Fibroblast of the aortic adventitia (primary cell): ENCODE results near the gene EFCAB12. TPM values are rescaled to one million over a fixed set of nuclear protein-coding genes. Genes with fewer than 3 reads are reported as not detected.

Experiments used
- DNase-seq: peaks from one replicate; pipeline ENCODE4 v3.0.0-alpha.2; 2010; ENCODE audit warnings: low read depth
- H3K4me3 ChIP-seq: 2 replicates; pipeline ENCODE4 v1.5.1; 2011; ENCODE audit warnings: low read depth, mild to moderate bottlenecking, control low read depth, low read length, moderate library complexity
- CTCF ChIP-seq: IDR thresholded peaks from 2 replicates; pipeline ENCODE4 v1.5.1; 2011; ENCODE audit warnings: mild to moderate bottlenecking, low read length, control low read depth, inconsistent platforms; ENCODE audit not compliant: insufficient read depth
- total RNA-seq: library from RNA; depleted of rRNA; stranded (reverse); fragments of >200 nt; gene quantifications from 2 replicates; pipeline ENCODE4 v1.2.3, GENCODE V29; 2012; ENCODE audit warnings: low replicate concordance

The EFCAB12 gene
- total RNA-seq, 1 donor, result under 0.01 TPM

- DNase-seq, result no peak
- TF ChIP-seq CTCF, result no peak
- H3K4me3 ChIP-seq, result peak overlapping the region; percentile 80
These were observed 12.8 kb upstream of the EFCAB12 start for GRCh38 chr3:129441215-129441614.

GRCh38 chr3:129440618-129441190 lies 12.3 kb upstream of the EFCAB12 start:
- H3K4me3 ChIP-seq, result peak overlapping the region; percentile 80
- DNase-seq, result peak; percentile 65
- no peak for TF ChIP-seq CTCF

DNA sequence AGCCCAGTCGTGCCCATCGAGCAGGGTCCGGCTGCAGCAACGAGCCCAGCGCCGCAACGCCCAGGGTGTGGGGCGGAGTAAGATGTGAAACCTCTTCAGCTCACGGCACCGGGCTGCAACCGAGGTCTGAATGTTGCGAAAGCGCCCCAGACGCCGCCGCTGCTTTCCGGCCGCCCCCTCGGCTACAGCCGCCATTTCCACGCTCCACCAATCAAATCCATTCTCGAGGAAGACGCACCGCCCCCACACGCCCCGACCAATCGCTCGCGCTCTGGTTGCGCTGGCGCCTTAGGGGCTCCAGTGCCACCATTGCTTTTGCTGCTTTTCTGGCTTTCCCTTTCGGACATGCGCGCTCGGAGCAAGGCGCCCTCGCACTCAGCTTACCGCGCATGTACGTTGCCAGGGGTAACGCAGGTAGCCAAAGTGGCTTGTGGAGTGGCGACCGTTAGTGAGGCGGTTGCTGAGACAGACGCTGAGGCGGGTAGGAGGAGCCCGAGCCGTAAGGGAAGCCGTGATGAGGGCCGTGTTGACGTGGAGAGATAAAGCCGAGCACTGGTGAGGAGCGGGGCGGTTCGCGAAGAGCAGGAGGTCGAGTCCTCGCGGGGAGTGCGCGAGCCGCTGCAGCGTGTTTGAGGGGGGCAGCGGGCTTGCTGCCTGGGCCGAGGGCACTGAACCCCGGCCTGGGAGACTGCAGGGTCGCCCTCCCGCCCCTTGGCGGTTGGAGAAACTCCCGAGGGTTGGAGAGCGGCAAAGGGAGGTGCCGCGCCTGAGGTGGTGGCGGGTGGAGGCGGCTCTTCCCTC lies 11.6 kb upstream of the EFCAB12 start, which contains the start of the genes IFT122 and MBD4:
Gene IFT122 (plus strand): TSS at position 408 of the 801 bp plus-strand sequence. CDS start 107 bp downstream, at position 515.
Gene MBD4 (minus strand): TSS at position 132 of the 801 bp plus-strand sequence. CDS start 115 bp downstream, at position 17.
- peak within 1 kb of the TSS; percentile 98 for H3K4me3 ChIP-seq
- peak; percentile 3 for TF ChIP-seq CTCF
- peak; percentile 99 for DNase-seq

DNA sequence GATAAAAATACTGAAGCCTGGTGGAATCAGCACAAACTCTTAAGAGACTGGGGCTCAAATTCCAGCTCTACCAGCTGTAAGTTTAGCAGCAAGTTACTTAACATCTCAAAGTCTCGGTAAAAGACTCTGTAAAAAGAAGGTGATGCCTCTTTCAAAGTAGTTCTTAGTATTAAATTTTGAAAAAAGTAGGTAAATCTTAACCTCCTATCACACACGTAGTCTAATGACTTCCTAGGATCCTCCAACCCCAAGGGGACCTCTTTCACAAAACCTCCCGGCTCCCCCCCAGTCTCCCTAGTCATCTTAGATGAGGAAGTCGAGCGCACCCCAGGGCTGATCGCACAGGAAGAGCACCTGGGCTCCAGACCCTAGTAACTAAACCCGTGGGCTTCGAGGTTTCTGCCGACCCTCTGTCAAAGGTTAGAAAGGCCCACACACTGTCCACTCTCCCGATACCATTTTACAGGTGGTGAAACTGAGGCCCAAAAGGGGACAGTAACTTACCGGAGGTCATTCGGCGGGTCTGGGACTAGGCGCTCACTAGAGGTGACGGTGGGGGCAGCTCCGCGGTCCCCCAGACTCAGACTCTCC lies 10.9 kb upstream of the EFCAB12 start:
- peak overlapping the region; percentile 98 for H3K4me3 ChIP-seq
- peak; percentile 47 for DNase-seq
- no peak for TF ChIP-seq CTCF

DNA sequence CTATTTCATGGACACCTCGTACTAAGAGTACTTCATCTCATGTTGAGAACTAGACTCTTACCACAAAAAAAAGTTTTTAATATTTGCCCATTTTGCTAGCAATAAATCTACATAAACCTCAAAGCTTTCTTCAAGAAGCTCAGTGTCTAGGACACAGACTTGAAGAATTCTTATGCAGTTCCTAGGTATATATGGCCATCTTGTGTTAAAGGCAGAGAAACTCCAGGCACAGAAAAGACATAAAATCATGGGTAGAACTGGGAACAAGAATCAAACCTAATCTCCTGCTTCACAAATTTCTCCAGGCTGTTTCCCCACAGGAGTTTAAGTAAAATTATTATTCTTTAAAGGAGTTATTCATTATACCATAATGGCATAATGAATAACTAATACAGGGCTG lies 6.9 kb upstream of the EFCAB12 start:
- DNase-seq, result no peak
- TF ChIP-seq CTCF, result no peak
- H3K4me3 ChIP-seq, result no peak overlapping the region

- no peak for DNase-seq
- H3K4me3 ChIP-seq, result no peak overlapping the region
- no peak for TF ChIP-seq CTCF
These were observed 5.7 kb upstream of the EFCAB12 start for GRCh38 chr3:129434140-129434539.
